SU-DHL-6 (cell line): Measurements from ENCODE around the gene KIF18A.

Source experiments
- H2AFZ ChIP-seq: fragments of 200-600 bp; sonication (generic); 2 replicates; pipeline ENCODE4 v1.6.1; 2014; ENCODE audit warnings: low read depth, mild to moderate bottlenecking, moderate library complexity, mixed read lengths, antibody characterized with exemption, low read length; ENCODE audit not compliant: severe bottlenecking
- H3F3A ChIP-seq: fragments of 200-600 bp; shearing (Covaris generic); 2 replicates; pipeline ENCODE4 v1.6.0; 2016; ENCODE audit warnings: antibody characterized with exemption, mild to moderate bottlenecking; ENCODE audit not compliant: insufficient read depth
- H3K27ac ChIP-seq: fragments of 200-600 bp; sonication (generic); 2 replicates; pipeline ENCODE4 v1.5.1; 2016; ENCODE audit warnings: low read depth, mild to moderate bottlenecking, low read length, moderate library complexity, mixed read lengths
- H3K27me3 ChIP-seq: fragments of 200-600 bp; sonication (generic), shearing (Covaris generic); 2 replicates; pipeline ENCODE4 v1.6.0; 2014; ENCODE audit warnings: mild to moderate bottlenecking, low read length
- H3K36me3 ChIP-seq: fragments of 200-600 bp; sonication (generic); 2 replicates; pipeline ENCODE4 v1.6.1; 2014; ENCODE audit warnings: mild to moderate bottlenecking, low read length, mixed read lengths
- H3K4me2 ChIP-seq: fragments of 300-600, 200-600 bp; shearing (Covaris generic), sonication (generic); 2 replicates; pipeline ENCODE4 v1.6.0; 2014; ENCODE audit warnings: low read length, low read depth, mild to moderate bottlenecking; ENCODE audit not compliant: poor library complexity, severe bottlenecking
- H3K4me3 ChIP-seq: fragments of 200-600 bp; sonication (generic); 2 replicates; pipeline ENCODE4 v1.5.1; 2014; ENCODE audit warnings: antibody characterized with exemption, low read length, mild to moderate bottlenecking, mixed read lengths; ENCODE audit not compliant: insufficient read depth, poor library complexity, severe bottlenecking
- H3K79me2 ChIP-seq: fragments of 200-600 bp; sonication (generic); 2 replicates; pipeline ENCODE4 v1.6.1; 2014; ENCODE audit warnings: mild to moderate bottlenecking, low read length, moderate library complexity; ENCODE audit not compliant: insufficient read depth
- H3K9ac ChIP-seq: fragments of 200-600 bp; sonication (generic); 2 replicates; pipeline ENCODE4 v1.7.0; 2014; ENCODE audit warnings: mild to moderate bottlenecking, low read length
- H3K9me2 ChIP-seq: fragments of 200-600 bp; sonication (generic); replicated peaks from 2 replicates; pipeline ENCODE4 v1.6.1; 2014; ENCODE audit warnings: low read length; ENCODE audit not compliant: insufficient read depth
- H3K9me3 ChIP-seq: fragments of 200-600 bp; sonication (generic); 2 replicates; pipeline ENCODE4 v1.6.1; 2014; ENCODE audit warnings: low read length, mixed read lengths; ENCODE audit not compliant: insufficient read depth
- H4K20me1 ChIP-seq: fragments of 200-600 bp; sonication (generic); 2 replicates; pipeline ENCODE4 v1.6.1; 2014; ENCODE audit warnings: low read depth, mild to moderate bottlenecking, antibody characterized with exemption, low read length, moderate library complexity, mixed read lengths
- CTCF ChIP-seq: fragments of 200-600 bp; sonication (generic); IDR thresholded peaks from one replicate; pipeline ENCODE4 v1.5.1; 2017; ENCODE audit warnings: antibody characterized with exemption, mild to moderate bottlenecking, low read length, moderate library complexity; ENCODE audit not compliant: insufficient read depth, poor library complexity, severe bottlenecking
- EZH2phosphoT487 ChIP-seq: fragments of 200-600 bp; sonication (generic), shearing (Covaris generic); conservative IDR thresholded peaks from 2 replicates; pipeline ENCODE4 v1.6.1; 2018; ENCODE audit warnings: mild to moderate bottlenecking, antibody characterized with exemption, low read length, moderate library complexity, mixed read lengths

Gene KIF18A

GRCh38 chr11:27998552-27998951, 109.4 kb downstream of the KIF18A start:
- Histone ChIP-seq H3K27me3 (no peaks in the 10 kb centered on the region), H3K27ac (no peak overlapping the region), H3K9me2 (no peaks in the 10 kb centered on the region), H3F3A (no peaks in the 10 kb centered on the region), H3K9ac (no peak overlapping the region), H3K36me3 (peaks cover 12% of the 10 kb centered on the region), H3K4me2 (no peak overlapping the region), H3K4me3 (no peak overlapping the region), H3K9me3 (peaks cover 37% of the 10 kb centered on the region), H3K79me2 (no peaks in the 10 kb centered on the region), H2AFZ (no peak overlapping the region), H4K20me1 (no peaks in the 10 kb centered on the region)
- TF ChIP-seq CTCF (no peak), EZH2phosphoT487 (no peak)

- no peak overlapping the region for H3K27ac ChIP-seq
- H3K27me3 ChIP-seq = no peaks in the 10 kb centered on the region
- no peak overlapping the region for H3K9ac ChIP-seq
- H3K4me3 ChIP-seq = no peak overlapping the region
- H3K4me2 ChIP-seq = no peak overlapping the region
- TF ChIP-seq EZH2phosphoT487 = no peak
- TF ChIP-seq CTCF = no peak
- no peaks in the 10 kb centered on the region for H3K79me2 ChIP-seq
- no peaks in the 10 kb centered on the region for H3F3A ChIP-seq
- H2AFZ ChIP-seq = no peak overlapping the region
- no peaks in the 10 kb centered on the region for H4K20me1 ChIP-seq
- peaks cover 7% of the 10 kb centered on the region; the same call in 1 of the 2 replicates for H3K36me3 ChIP-seq
- H3K9me2 ChIP-seq = no peaks in the 10 kb centered on the region
- peaks cover 27% of the 10 kb centered on the region for H3K9me3 ChIP-seq
Observed at GRCh38 chr11:27997344-27997743, 110.6 kb downstream of the KIF18A start.

- Histone ChIP-seq H4K20me1 (no peaks in the 10 kb centered on the region), H3K9me2 (no peaks in the 10 kb centered on the region)
Observed at GRCh38 chr11:27996066-27996465, 111.9 kb downstream of the KIF18A start.

More at GRCh38 chr11:27996066-27996465, 111.9 kb downstream of the KIF18A start:
- no peaks in the 10 kb centered on the region for H3K27me3 ChIP-seq
- peaks cover 15% of the 10 kb centered on the region for H3K9me3 ChIP-seq
- H2AFZ ChIP-seq = no peak overlapping the region
- no peak overlapping the region for H3K4me3 ChIP-seq
- no peak overlapping the region for H3K9ac ChIP-seq
- H3K4me2 ChIP-seq = no peak overlapping the region
- no peaks in the 10 kb centered on the region for H3K79me2 ChIP-seq
- TF ChIP-seq CTCF (no peak), EZH2phosphoT487 (no peak)
- H3K36me3 ChIP-seq = peaks cover 7% of the 10 kb centered on the region; the same call in 1 of the 2 replicates
- no peaks in the 10 kb centered on the region for H3F3A ChIP-seq
- H3K27ac ChIP-seq = no peak overlapping the region
